ENCODE results near the gene CHRNA4.

Gene CHRNA4

DNA sequence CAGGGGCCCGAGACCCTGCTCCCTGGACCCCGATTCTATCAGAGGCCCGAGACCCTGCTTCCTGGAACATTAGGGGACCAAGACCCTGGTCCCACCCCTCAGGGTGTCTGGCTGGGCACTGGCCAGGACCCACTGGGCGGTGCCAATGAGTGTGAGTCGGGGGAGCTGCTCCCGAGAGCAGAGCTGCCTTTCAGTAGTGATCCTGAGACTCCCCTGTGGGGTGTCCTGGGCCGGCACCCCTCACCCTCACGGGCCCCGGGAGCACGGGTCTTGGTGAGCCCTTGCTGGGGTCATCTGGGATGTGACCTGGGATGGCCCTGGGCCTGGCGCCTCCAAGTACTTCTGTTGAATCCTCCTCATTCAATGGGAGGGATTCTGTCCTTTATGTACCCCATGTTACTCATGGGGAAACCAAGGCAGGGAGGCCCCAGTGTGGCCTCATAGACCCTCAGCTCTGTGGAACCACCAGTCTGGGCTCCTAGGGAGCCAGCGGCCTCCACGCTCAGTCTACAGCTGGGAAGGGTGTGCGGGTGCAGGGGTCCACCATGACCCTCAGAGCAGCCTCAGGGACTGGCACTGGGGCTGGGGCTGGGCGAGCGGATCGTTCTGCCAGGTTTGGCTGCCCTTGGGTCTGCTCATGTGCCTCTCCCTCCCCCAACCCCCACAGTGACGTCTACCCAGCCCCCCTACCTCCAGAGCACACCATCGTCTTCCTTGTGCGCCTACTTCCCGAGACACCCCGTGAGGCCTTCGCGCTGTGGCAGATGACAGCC is 42.6 kb downstream of the CHRNA4 start:
- DNase-seq, result no peak

DNA sequence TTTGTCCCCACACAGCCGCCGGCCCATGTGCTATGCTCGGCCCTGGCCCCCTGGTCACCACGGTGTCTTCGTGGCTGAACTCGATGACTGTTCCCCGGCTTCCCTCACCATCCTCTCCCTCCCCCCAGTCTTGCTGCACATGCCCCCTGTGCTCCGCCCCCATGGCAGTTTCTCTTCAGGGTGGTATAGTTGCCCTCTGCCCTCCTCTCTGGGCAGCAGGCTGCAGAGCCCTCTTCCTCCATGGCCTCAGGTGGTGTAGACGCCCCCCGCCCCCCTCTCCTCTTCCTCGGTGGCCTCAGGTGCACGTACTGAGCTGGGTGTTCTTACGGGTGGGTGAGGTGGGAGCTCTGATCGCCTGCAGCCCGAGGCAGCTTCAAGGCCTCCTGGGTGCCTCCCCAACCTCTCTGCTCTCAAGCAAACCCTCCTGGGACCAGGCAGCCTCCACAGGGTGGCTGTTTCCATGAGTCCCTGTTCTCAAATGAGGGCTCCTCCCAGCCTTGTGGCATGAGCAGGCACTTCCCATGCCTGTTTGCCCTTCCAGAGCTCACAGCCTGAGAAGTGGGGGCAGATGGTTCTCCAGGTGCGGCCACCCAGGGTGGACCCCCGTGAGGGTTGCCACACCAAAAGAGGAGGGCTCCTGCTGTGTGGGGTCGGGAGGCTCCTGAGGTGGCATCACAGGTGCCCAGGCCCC is 43.4 kb downstream of the CHRNA4 start:
- DNase-seq, result no peak

DNA sequence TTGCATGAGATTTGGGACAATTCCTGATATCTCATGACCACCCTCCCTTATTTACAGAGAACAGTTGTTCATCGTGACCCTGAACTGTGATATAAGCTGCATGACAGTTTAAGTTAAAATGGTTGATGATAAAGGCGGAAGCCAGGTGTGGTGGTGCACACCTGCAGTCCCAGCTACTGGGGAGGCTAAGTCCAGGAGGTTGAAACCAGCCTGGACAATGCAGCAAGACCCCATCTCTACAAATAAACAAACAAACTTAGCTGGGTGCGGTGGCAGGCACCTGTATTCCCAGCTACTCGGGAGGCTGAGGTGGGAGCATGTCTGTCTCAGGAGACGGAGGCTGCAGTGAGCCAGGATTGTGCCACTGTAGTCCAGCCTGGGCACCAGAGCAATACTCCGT is 44.1 kb downstream of the CHRNA4 start:
- DNase-seq, result no peak

DNA sequence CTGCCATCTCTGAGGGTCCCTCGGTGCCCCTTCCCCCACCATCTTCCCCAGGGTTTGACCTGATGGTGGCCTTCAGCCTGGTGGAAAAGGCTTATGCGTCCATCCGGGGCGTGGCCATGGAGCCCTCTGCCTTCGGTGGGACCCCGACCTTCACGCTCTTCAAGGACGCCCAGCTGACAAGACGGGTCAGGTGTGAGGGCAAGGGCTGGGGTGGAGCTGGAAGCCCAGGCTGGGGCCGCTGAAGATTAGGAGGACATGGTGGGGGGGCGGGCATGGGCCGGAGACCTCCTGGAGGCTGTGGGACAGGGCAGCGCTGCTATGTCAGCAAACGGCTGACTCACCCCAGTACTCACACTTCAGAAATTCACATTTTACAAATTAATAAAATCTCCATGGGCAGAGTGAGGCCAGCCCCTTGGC is 44.6 kb downstream of the CHRNA4 start:
- no peak for DNase-seq

DNA sequence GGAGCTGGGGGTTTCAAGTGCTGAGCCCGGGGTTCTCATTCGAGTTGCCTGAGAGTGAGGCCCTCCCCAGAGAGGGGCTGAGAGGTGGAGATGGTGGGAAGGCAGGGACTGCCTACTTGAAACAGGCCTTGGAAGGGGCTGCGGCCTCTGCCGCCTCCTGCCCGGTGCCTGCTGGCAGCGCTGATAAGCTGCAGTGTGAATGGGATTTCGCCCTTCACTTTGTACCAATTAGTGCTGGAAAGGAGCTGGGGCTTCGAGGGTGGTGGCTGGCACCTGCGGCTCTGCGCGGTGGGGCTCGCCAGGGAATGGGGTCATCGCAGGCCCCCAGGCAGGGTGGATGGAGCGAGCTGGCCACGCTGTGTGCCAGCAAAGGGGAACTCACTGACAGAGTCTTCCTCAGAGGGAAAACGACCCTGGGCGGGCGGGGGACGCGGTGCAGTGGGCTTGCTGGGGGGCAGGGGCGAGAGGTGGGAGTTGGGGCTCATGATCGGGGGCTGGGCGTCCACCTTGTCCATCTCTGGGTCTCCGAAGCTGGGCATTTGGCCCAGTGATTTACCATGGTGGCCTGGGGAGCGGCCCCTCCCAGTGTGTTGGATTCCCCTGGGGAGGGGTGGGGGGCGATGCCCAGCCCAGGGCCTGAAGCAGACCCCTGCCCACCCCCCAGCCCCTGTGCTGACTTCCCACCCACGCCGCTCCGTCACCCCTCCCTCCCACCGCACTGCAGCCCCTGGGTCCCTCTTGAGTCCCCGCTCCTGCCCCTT is 45.2 kb downstream of the CHRNA4 start:
- DNase-seq, result no peak

DNA sequence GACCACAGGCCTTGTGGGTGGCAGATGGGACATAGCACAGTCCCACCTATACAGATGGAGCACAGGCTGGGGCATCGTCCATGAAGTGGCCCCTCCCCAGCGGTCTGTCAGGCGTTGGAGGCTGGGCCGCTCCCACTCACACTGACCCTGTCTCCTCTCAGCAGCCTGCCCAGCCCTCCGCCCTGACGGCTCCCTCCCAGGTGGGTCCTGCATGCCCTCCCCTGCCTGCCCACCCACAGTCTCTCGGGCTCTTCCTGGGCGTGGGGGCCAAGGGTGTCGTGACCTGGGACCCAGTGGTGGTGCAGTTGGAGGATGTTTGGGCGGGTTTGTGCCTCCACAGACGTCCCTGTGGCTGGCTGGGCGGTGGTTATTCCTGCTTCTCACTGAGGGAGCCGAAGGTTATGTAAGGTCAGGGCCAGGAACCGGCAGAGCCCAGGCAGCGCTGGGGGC is 45.9 kb downstream of the CHRNA4 start:
- no peak for DNase-seq

DNA sequence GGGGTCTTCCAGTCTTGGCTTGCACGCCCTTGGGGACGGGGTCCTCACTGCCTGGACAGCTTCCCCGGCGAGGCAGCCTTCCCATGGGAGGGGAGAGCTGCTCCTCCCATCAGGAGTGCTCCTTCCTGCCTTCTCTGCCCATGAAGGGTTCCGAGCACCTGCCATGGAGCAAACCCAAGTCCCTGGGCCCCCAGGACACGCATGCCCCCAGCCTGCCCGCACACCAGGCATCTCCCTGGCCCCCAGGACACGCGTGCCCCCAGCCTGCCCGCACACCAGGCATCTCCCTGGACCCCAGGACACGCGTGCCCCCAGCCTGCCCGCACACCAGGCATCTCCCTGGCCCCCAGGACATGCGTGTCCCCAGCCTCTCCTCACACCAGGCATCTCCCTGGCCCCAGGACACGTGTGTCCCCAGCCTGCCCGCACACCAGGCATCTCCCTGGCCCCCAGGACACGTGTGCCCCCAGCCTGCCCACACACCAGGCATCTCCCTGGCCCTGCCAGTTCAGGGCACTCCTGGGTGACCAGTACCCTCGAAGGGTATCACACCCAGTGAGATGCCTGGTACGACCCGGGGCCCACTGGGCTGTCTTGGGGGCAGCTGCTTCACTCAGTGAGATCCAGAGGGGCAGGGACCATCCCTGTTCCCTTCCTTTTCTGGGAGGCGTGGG is 46.4 kb downstream of the CHRNA4 start:
- DNase-seq, result no peak

DNA sequence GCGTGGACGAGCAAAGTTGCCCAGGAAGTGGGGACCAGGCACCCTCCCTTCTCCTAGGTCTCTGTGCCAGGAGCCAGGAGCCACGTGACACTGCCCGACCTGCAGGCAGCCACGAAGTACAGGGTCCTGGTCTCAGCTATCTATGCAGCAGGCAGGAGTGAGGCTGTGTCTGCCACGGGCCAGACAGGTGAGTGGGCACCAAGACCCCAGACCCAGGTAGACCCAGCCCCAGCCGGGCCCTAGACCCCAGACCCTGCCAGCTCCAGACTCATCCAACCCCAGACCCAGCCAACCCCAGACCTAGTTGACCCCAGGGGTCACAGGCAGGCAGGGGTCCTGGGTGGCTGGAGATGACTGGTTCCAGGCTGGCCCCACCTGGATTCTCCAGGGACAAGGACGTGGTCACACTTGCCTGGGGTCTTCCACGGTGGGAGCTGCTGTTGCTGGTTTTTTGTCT is 47.1 kb downstream of the CHRNA4 start:
- DNase-seq, result no peak

DNA sequence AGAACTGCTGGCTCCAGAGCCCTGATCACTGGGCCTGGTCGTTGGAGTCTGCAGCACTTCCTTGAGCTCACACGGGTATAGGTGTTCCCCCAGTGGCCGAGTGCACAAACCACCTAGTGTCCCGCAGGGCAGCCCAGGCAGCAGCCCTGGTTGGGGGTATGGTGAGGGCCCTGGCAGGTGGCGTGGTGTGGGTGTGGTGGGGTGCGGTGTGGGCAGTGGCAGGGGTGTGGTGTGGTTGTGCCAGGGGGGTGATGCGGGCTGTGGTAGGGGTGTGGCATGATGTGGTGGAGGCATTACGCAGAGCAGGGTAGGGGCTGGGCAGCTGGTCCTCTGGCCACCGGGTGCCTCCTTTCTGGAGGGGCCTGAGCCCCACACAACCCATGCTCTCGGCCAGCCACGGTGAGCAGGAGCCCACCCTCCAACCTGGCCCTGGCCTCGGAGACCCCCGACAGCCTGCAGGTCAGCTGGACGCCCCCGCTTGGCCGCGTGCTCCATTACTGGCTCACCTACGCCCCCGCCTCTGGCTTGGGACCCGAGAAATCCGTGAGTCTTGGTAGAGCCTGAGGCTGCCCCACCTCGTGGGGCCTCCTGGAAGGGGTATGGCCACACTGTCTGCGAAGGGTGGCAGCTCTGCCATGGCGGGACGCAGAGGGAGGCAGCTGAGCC is 47.7 kb downstream of the CHRNA4 start:
- no peak for DNase-seq

DNA sequence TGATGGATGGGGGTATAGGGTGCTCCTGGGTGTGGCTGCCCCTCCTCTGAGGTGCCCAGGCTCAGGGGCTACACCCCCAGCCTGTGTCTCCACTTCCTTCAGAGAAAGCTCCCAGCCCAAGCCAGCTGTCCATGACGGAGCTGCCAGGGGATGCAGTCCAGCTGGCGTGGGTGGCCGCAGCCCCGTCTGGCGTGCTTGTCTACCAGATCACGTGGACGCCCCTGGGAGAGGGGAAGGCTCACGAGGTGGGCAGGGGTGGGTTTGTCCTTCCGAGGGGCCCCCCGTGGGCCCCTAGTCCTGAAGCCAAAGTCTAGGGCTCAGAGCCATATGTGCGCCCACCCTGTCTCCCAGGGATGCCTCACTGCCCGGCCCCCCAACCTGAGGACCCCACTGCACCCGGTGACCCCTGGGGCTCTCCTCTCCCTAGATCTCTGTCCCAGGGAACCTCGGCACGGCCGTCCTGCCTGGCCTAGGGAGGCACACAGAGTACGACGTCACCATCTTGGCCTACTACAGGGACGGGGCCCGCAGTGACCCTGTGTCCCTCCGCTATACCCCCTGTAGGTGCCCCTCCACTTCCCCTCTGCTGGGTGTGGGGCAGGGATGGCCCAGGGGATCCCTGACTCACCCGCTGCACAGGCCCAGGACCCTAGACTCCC is 48.3 kb downstream of the CHRNA4 start:
- DNase-seq, result no peak

DNA sequence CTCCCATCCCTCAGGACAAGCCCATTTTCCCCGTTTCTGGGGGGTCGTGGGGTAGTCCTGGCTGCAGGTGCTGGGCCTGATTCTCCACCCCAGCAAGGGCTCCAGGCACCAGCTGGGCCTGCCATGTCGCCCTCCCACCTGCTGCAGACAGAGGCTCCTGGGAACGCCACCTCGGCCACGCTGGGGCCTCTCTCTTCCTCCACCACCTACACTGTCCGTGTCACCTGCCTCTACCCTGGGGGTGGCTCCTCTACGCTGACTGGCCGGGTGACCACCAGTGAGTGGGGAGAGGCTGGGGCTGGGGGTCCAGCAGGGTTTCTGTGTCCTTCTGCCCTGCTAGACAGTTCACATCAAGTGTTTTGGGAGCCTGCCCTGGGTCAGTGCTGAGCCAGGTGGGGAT is 48.9 kb downstream of the CHRNA4 start:
- no peak for DNase-seq

DNA sequence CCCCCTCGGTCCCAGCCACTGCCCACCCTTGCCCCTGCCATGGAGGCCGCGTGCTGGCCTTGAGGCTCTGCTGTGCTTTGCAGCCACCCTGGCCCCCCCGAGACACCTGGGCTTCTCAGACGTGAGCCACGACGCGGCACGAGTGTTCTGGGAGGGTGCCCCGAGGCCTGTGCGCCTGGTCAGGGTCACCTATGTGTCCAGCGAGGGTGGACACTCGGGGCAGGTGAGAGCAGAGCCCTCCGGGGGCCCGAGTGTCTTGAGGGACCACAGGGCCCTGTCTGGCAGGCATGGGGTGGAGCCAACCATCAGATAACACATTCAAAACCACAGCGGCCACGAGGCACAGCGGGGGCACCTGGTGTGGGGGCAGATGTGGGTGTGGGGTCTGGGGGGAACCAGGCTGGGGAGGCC is 49.3 kb downstream of the CHRNA4 start:
- DNase-seq, result no peak

DNA sequence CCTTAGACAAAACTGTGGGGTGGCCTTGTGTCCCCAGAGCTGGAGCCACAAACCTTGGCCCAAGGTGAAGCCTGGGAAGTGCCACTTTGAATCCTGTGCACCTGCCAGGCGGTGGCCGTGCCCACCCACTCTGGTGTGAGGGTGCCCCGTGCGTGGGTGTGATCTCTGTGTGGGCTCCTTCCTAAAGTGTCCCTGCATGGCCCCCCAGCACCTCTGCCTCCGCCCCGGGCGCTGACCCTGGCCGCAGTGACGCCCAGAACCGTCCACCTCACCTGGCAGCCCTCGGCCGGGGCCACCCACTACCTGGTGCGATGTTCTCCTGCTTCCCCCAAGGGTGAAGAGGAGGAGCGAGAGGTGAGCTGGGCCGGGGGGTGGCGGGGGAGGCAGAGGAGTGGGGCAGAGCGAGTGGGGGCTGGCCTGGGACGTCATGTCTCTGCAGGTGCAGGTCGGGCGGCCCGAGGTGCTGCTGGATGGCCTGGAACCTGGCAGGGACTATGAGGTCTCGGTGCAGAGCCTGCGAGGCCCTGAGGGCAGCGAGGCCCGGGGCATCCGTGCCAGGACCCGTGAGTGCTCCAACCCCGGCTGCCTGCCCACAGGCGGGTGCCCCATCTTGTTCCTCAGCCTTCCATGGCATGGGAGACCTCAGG is 49.8 kb downstream of the CHRNA4 start:
- DNase-seq, result no peak

DNA sequence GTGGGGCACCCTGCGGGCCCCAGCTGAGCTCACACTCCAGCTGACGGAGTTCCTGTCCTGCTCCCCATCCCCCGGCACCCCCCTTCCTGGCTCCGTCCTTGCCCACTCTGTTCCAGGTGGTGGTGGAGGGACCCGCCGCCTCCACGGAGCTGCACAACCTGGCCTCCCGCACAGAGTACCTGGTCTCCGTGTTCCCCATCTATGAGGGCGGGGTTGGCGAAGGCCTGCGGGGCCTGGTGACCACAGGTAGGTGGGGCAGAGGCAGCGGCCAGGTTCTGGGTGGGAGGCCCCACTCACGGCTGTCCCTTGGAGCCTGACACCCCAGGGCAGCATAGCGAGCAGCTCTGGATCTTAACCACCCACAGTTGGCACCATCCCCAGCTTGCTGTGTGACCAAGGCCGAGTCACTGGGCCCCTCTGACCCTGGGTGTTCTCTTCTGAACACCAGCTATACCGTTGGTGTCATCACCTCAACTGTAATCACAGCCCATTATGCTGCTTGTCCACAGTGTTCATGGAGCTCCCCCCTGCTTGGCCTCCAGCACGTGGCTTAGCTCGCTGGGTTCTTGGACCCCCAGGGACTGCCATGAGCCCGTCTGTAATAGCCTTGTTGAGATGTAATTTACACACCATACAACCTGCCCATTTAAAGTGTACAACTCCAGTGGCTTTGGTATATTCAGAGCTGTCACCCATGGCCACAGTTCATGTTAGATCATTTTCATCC is 50.7 kb downstream of the CHRNA4 start:
- DNase-seq, result no peak

DNA sequence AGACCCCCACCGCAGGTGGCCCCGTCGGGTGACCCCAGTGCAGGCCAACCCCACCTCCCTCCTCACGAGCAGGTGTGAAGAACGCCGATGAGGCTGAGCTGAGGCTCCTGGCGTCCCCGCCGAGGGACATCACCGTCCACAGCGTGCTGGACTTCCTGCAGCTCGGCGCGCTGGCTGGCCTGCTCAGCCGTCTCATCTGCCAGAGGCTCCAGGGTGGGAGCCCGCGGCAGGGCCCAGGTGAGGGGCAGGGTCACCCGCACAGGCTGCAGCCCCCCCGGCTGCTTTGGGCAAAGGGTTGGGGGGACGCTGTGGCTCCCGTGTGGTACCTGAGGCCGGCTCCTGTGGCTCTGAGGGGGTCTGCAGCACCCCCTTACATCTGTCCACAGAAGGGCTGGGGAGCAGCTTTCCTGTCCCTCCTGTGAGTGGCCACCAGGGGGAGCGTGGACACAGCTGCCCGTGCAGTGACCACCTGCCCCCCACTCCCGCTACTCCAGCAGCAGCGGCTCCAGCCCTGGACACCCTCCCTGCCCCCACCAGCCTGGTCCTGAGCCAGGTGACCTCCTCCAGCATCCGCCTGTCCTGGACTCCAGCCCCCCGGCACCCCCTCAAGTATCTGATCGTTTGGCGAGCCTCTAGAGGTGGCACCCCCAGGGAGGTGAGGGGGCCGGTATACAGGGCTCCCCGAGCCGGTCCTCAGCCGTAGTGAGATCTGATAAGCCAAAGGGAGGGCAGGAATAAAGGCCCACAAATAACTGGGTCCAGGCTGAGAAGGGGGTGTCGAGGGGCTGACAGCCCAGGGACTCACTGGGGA is 51.7 kb downstream of the CHRNA4 start:
- DNase-seq, result peak; percentile 19

DNA sequence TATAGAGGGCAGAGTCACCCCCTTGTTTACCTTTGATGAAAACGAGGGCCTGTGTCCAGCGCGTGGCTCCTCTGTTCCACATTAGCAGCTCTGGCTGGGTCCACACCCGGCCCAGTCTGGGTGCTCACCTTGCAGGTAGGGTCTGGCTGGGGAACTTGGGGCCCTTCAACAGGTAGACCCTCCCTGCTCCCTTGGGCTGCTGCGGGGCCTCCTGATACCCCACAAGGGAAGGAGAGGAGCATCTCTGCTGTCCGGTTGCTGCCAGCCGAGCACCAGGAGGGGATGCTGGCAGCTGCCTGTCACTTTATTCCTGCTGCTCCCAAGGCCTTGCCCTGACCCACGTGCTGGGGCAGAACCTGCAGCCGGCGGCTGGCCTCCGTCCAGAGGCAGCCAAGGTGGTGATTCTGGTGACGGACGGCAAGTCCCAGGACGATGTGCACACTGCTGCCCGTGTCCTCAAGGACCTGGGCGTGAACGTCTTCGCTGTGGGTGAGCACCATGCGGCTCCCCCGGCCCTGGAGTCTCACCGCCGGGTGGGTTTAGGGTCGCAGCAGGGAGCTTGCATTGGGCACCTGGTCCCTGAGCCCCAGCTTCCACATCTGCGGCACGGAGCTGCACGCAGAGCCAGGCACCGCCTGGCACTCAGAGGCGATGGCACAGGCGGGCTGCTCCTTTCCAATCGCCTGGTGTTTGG is 52.8 kb downstream of the CHRNA4 start:
- DNase-seq, result no peak

DNA sequence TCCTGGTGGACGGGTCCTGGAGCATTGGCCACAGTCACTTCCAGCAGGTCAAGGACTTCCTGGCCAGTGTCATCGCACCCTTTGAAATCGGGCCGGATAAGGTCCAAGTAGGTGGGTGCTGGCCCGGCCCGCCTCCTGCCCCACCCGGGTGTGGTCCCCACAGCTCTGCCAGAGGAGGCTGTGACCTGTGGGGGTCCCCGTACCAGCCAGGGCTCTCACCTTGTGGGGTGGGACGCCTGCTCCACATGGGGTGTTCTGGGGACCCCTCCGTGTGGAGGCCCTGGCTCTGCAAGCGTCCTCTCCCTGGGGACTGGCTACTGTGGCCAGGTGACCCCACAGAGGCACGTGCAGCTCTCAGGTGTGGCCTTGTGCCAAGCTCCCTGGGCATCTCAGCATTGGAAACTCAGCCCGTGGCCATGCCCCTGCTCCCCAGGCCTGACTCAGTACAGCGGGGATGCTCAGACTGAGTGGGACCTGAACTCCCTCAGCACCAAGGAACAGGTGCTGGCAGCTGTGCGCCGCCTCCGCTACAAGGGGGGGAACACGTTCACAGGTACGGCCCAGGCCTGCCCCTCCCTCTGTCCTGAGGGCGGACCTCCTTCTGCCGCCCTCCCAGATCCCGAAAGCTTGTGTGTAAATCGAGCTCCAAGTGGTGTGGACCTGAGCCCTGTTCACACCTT is 53.5 kb downstream of the CHRNA4 start:
- no peak for DNase-seq

Data from activated CD4-positive, alpha-beta T cell treated with anti-CD3 and anti-CD28 coated beads, Interleukin-2, Interleukin-6, amounts not matched to agents 100 ng/mL and 50 ng/mL, durations not matched to agents 16 hours and 8 hours (primary cell).